ENCODE data around the gene RAPH1.
"Not testable (repeated sequence)": the region's sequence is repeated elsewhere in the genome, so short reads cannot be mapped to it uniquely, and the experiment has no call there.

RAPH1 gene

GRCh38 chr2:203418271-203418670 is 116.8 kb downstream of the RAPH1 start:
- DNase-seq = no peak

GRCh38 chr2:203413796-203414195 is 121.3 kb downstream of the RAPH1 start:
- DNase-seq = no peak

- DNase-seq = no peak
These were observed 122.4 kb downstream of the RAPH1 start for GRCh38 chr2:203412546-203413331.

- no peak for DNase-seq
These were observed 127.6 kb downstream of the RAPH1 start for GRCh38 chr2:203407496-203407895.

- DNase-seq = no peak
These were observed 130.1 kb downstream of the RAPH1 start for GRCh38 chr2:203404996-203405395.

GRCh38 chr2:203400805-203401585 is 134.1 kb downstream of the RAPH1 start:
- DNase-seq = no peak

- DNase-seq = no peak
These were observed 136.1 kb downstream of the RAPH1 start for GRCh38 chr2:203399031-203399430.

GRCh38 chr2:203396667-203397066 is 138.4 kb downstream of the RAPH1 start:
- DNase-seq = no peak

- no peak for DNase-seq
These were observed 139.2 kb downstream of the RAPH1 start for GRCh38 chr2:203395858-203396257.

- no peak for DNase-seq
These were observed 140.4 kb downstream of the RAPH1 start for GRCh38 chr2:203394519-203395227.

GRCh38 chr2:203388153-203388552 is 146.9 kb downstream of the RAPH1 start:
- not testable (repeated sequence) for DNase-seq

- no peak for DNase-seq
These were observed 152.1 kb downstream of the RAPH1 start for GRCh38 chr2:203383038-203383437.

- DNase-seq = no peak
These were observed 155.9 kb downstream of the RAPH1 start for GRCh38 chr2:203379156-203379555.

- no peak for DNase-seq
These were observed 158.9 kb downstream of the RAPH1 start for GRCh38 chr2:203376173-203376572.

GRCh38 chr2:203372706-203373105 is 162.4 kb downstream of the RAPH1 start:
- DNase-seq = not testable (repeated sequence)

GRCh38 chr2:203366639-203367466 is 168.2 kb downstream of the RAPH1 start:
- no peak for DNase-seq

- DNase-seq = no peak
These were observed 173.2 kb downstream of the RAPH1 start for GRCh38 chr2:203361922-203362321.

- DNase-seq = no peak
These were observed 173.6 kb downstream of the RAPH1 start for GRCh38 chr2:203361495-203361894.

GRCh38 chr2:203360833-203361430 is 174.2 kb downstream of the RAPH1 start:
- DNase-seq = no peak

GRCh38 chr2:203359450-203359849 is 175.7 kb downstream of the RAPH1 start:
- DNase-seq = no peak

- no peak for DNase-seq
These were observed 180.1 kb downstream of the RAPH1 start for GRCh38 chr2:203354966-203355365.

- DNase-seq = no peak
These were observed 182.4 kb downstream of the RAPH1 start for GRCh38 chr2:203352604-203353255.
